ENCODE data around the gene MECP2.
"Not testable (repeated sequence)": the region's sequence is repeated elsewhere in the genome, so short reads cannot be mapped to it uniquely, and the experiment has no call there.

Gene MECP2

GRCh38 chrX:154097589-154098541, at the start of gene MECP2:
MECP2 (minus strand) TSS chrX:154097717.
- DNase-seq (ENCODE audit: low read depth) = peak; percentile 59

- not testable (repeated sequence) for DNase-seq (ENCODE audit: low read depth)
These were observed 46.5 kb upstream of the MECP2 start, which contains the start of gene OPN1LW for GRCh38 chrX:154144010-154144409. OPN1LW (plus strand) TSS chrX:154144243; CDS start chrX:154144284, 41 bp downstream.

GRCh38 chrX:154142950-154143745, 45.6 kb upstream of the MECP2 start:
- DNase-seq (ENCODE audit: low read depth) = no peak

- DNase-seq (ENCODE audit: low read depth) = no peak
These were observed 44.9 kb upstream of the MECP2 start for GRCh38 chrX:154142386-154142785.

GRCh38 chrX:154140742-154141141, 43.2 kb upstream of the MECP2 start:
- DNase-seq (ENCODE audit: low read depth) = no peak

- no peak for DNase-seq (ENCODE audit: low read depth)
These were observed 42.7 kb upstream of the MECP2 start for GRCh38 chrX:154140206-154140605.

- no peak for DNase-seq (ENCODE audit: low read depth)
These were observed 41.3 kb upstream of the MECP2 start for GRCh38 chrX:154138857-154139256.

GRCh38 chrX:154136627-154137161, 39.2 kb upstream of the MECP2 start:
- DNase-seq (ENCODE audit: low read depth) = peak; percentile 24

- DNase-seq (ENCODE audit: low read depth) = no peak
These were observed 38.1 kb upstream of the MECP2 start for GRCh38 chrX:154135458-154136229.

GRCh38 chrX:154132366-154132765, 34.8 kb upstream of the MECP2 start:
- no peak for DNase-seq (ENCODE audit: low read depth)

- no peak for DNase-seq (ENCODE audit: low read depth)
These were observed 34.4 kb upstream of the MECP2 start for GRCh38 chrX:154131955-154132354.

- no peak for DNase-seq (ENCODE audit: low read depth)
These were observed 28.6 kb upstream of the MECP2 start for GRCh38 chrX:154126101-154126500.

- DNase-seq (ENCODE audit: low read depth) = no peak
These were observed 28.0 kb upstream of the MECP2 start for GRCh38 chrX:154125391-154126040.

- peak; percentile 79 for DNase-seq (ENCODE audit: low read depth)
These were observed 26.0 kb upstream of the MECP2 start for GRCh38 chrX:154123241-154124219.

GRCh38 chrX:154121961-154122360, 24.4 kb upstream of the MECP2 start:
- no peak for DNase-seq (ENCODE audit: low read depth)

GRCh38 chrX:154121207-154121606, 23.7 kb upstream of the MECP2 start:
- no peak for DNase-seq (ENCODE audit: low read depth)

GRCh38 chrX:154120567-154120966, 23.1 kb upstream of the MECP2 start:
- no peak for DNase-seq (ENCODE audit: low read depth)

- no peak for DNase-seq (ENCODE audit: low read depth)
These were observed 20.0 kb upstream of the MECP2 start for GRCh38 chrX:154117566-154117965.

- DNase-seq (ENCODE audit: low read depth) = no peak
These were observed 19.1 kb upstream of the MECP2 start for GRCh38 chrX:154116426-154117211.

All from CMK (cell line).